ENCODE results near the gene SLC45A1. TPM values are rescaled to one million over a fixed set of nuclear protein-coding genes. Genes with fewer than 3 reads are reported as not detected.
A peak's percentile ranks its signal among the peaks of the same experiment; 100 is the strongest.
"Not testable (repeated sequence)": the region's sequence is repeated elsewhere in the genome, so short reads cannot be mapped to it uniquely, and the experiment has no call there.

SLC45A1 gene
- total RNA-seq, 4 donors from 2014 or later, result 0.51 to 13.8 (median 7.4) TPM

DNA sequence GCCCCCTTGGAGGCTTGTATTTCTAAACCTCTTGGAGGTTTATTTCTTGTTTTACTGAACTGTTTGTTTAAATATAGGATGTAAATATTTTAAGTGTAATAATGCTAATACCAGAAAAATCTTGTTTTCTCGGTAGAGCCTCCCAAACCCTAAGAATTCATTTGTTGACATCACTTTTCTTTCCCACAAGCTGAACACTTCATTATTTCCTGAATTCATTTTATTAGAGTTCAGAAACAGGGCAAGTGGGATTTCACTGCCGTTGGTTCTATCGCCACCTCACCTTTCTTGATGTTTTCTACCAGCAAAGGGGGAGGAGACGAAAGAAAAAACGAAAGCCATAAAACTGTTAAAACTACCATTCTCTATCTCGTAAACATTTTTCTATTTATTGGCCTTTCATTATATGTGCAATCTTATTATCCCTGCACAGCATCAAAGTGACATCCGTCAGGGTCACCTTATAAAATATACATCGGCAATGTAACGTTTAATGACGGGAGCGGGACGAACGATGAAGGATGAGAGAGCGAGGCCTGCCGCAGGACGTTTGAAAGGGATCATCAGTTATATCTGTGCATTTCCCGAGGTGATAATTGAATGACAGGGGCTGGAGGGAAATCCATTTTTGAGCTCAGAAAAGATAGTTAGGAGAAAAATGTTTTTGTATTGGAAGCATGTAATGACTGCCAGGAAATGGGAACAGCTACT is 59.5 kb downstream of the SLC45A1 start:
- peak in 1 of 2 donors; percentile 6 for DNase-seq
- TF ChIP-seq, protein P1, sequence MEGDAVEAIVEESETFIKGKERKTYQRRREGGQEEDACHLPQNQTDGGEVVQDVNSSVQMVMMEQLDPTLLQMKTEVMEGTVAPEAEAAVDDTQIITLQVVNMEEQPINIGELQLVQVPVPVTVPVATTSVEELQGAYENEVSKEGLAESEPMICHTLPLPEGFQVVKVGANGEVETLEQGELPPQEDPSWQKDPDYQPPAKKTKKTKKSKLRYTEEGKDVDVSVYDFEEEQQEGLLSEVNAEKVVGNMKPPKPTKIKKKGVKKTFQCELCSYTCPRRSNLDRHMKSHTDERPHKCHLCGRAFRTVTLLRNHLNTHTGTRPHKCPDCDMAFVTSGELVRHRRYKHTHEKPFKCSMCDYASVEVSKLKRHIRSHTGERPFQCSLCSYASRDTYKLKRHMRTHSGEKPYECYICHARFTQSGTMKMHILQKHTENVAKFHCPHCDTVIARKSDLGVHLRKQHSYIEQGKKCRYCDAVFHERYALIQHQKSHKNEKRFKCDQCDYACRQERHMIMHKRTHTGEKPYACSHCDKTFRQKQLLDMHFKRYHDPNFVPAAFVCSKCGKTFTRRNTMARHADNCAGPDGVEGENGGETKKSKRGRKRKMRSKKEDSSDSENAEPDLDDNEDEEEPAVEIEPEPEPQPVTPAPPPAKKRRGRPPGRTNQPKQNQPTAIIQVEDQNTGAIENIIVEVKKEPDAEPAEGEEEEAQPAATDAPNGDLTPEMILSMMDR (IDR thresholded peaks at IDR 0.05), result no peak
- no peak for TF ChIP-seq POLR2A (IDR thresholded peaks at IDR 0.05)
- intact Hi-C loops (cut with DNase I; ENCODE audit: low total_unique reads), result loop anchor here (10.0 kb wide), 1 partner anchor 47 kb away; no protein-coding TSS in a partner anchor
- H3K27me3 ChIP-seq, result no peaks in the 10 kb centered on the region
- peaks cover 27 to 55% of the 10 kb centered on the region in 2 donors for H3K4me1 ChIP-seq
- H3K36me3 ChIP-seq, result no peaks in the 10 kb centered on the region
- peak overlapping the region; percentile 67 to 78 for H3K27ac ChIP-seq
- H3K4me3 ChIP-seq, result no peak overlapping the region
- H3K9me3 ChIP-seq, result no peaks in the 10 kb centered on the region

DNA sequence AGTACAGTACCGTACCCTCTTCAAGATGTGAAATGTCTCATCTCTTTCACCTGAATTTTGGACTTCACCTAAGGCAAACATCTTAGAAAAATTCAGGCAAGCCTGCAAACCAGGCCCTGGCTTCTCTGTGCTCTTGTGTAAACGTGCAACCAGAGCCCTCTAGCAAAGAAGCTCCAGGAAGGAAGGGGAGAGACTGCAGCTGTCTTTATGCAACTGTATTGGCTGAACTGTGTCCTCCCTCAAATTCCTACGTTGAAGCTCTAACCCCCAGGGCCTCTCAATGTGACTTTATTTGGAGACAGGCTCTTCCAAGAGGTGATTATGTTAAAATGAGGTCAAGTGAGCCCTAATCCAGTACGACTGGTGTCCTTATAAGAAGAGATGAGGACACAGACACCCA is 60.3 kb downstream of the SLC45A1 start:
- no peaks in the 10 kb centered on the region for H3K9me3 ChIP-seq
- H3K36me3 ChIP-seq, result no peaks in the 10 kb centered on the region
- H3K4me1 ChIP-seq, result peaks cover 35 to 61% of the 10 kb centered on the region in 2 donors
- no peaks in the 10 kb centered on the region for H3K27me3 ChIP-seq
- TF ChIP-seq, protein P1 (IDR thresholded peaks at IDR 0.05), result no peak
- TF ChIP-seq POLR2A (IDR thresholded peaks at IDR 0.05), result no peak
- H3K4me3 ChIP-seq, result no peak overlapping the region
- intact Hi-C loops (cut with DNase I; ENCODE audit: low total_unique reads), result loop anchor here (10.0 kb wide), 1 partner anchor 47 kb away; no protein-coding TSS in a partner anchor
- DNase-seq, result peak in 1 of 2 donors; percentile 47
- H3K27ac ChIP-seq, result peak overlapping the region; percentile 67 to 78

DNA sequence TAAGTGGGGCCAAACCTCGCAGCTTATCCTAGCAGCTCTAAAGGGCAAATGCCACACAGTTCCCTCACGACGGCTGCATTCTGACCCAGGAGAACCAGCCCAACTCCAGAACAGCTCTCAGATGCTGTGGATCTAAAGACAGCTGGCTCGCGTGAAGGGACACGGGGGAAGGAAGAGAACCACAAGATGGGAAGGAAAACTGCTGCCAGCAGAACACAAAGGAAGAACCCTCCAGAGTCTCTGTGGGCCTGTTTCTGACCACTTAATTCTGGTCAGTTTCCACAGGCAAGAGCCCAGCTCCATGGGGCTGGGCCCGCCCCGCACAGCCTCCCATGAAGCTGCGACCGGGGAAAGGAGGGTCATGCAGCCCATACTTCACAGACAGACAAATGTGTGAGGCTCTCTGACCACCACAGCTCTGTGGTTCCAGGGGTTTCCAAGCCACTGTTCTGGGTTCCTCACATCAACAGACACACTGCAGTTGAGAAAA is 61.1 kb downstream of the SLC45A1 start:
- Histone ChIP-seq H3K27me3 (no peaks in the 10 kb centered on the region), H3K4me3 (no peak overlapping the region), H3K4me1 (peaks cover 41 to 63% of the 10 kb centered on the region in 2 donors), H3K27ac (peak overlapping the region; percentile 67 to 78), H3K36me3 (no peaks in the 10 kb centered on the region), H3K9me3 (no peaks in the 10 kb centered on the region)
- TF ChIP-seq, protein P1 (IDR thresholded peaks at IDR 0.05), result no peak
- no peak for TF ChIP-seq POLR2A (IDR thresholded peaks at IDR 0.05)
- intact Hi-C loops (cut with DNase I; ENCODE audit: low total_unique reads), result loop anchor here (10.0 kb wide), 1 partner anchor 46 kb away; no protein-coding TSS in a partner anchor
- peak in 1 of 2 donors; percentile 17 for DNase-seq

DNA sequence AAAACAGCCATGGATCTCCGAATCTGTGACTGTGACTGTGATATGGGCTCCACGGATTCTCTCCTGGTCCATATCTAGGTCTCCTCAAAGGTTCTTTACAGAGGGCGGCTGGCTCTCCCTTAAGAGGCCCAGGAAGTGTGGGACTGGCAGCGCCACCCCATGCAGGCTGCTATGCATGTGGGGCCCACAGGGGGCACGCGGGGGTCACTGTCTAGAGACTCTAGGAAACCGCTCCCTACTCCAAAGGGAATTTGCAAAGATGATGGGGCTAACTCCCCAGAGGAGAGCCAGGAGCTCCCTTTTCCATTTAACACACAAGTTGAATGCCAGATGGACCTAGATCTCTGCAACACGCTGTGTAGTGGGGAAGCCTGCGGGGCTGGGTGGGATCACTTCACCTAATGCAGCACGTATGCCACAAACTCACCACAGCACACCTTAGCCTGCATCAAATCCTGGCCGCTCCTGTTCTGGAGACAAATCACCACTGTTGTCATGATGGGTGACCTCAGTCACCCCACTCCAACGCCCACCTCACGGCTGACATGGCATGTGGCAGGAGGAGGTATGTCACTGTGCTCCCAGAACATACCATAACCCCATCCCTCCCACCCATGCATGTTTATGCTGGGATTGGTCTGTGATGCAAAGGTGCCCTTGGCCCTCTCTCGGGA is 61.7 kb downstream of the SLC45A1 start:
- Histone ChIP-seq H3K9me3 (no peaks in the 10 kb centered on the region), H3K27ac (peak overlapping the region; percentile 67 to 78), H3K4me1 (peaks cover 39 to 63% of the 10 kb centered on the region in 2 donors), H3K36me3 (no peaks in the 10 kb centered on the region), H3K27me3 (no peaks in the 10 kb centered on the region), H3K4me3 (no peak overlapping the region)
- DNase-seq, result peak in 1 of 2 donors; percentile 14
- TF ChIP-seq, protein P1 (IDR thresholded peaks at IDR 0.05), result no peak
- TF ChIP-seq POLR2A (IDR thresholded peaks at IDR 0.05), result no peak
- intact Hi-C loops (cut with DNase I; ENCODE audit: low total_unique reads), result loop anchor here (10.0 kb wide), 1 partner anchor 45 kb away; no protein-coding TSS in a partner anchor

DNA sequence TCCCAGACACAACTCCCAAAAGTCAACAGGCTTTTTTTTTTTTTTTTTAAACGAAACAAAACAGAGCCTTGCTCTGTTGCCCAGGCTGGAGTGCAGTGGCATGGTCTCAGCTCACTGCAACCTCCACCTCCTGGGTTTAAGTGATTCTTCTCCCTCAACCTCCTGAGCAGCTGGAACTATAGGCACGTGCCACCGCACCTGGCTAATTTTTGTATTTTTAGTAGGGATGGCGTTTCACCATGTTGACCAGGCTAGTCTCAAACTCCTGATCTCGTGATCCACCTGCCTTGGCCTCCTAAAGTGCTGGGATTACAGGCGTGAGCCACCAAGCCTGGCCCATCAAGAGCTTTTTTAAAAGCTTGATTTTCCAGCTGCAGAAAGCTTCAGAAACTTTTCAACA is 62.4 kb downstream of the SLC45A1 start:
- H3K27me3 ChIP-seq; H3K4me3 ChIP-seq; intact Hi-C loops (cut with DNase I; ENCODE audit: low total_unique reads); H3K9me3 ChIP-seq; H3K36me3 ChIP-seq: not testable (repeated sequence)
- peaks cover 35 to 65% of the 10 kb centered on the region in 2 donors for H3K4me1 ChIP-seq
- H3K27ac ChIP-seq, result peak overlapping the region; percentile 67 to 78
- peak in 1 of 2 donors; percentile 3 for DNase-seq

Data from uterus (tissue), 4 donors.